GM19455 (cell line): ENCODE results near the gene FXYD4.
A peak's percentile ranks its signal among the peaks of the same experiment; 100 is the strongest.

ENCODE experiments used
- ATAC-seq: cut with Tn5 transposase; IDR thresholded peaks from one replicate; pipeline ENCODE4 v1.9.1; 2021; ENCODE audit not compliant: unreplicated experiment

The FXYD4 gene

GRCh38 chr10:43343126-43343525, 28.3 kb upstream of the FXYD4 start:
- ATAC-seq: no peak

GRCh38 chr10:43344051-43344450, 27.4 kb upstream of the FXYD4 start:
- ATAC-seq: no peak

GRCh38 chr10:43347997-43348396, 23.4 kb upstream of the FXYD4 start:
- no peak for ATAC-seq

DNA sequence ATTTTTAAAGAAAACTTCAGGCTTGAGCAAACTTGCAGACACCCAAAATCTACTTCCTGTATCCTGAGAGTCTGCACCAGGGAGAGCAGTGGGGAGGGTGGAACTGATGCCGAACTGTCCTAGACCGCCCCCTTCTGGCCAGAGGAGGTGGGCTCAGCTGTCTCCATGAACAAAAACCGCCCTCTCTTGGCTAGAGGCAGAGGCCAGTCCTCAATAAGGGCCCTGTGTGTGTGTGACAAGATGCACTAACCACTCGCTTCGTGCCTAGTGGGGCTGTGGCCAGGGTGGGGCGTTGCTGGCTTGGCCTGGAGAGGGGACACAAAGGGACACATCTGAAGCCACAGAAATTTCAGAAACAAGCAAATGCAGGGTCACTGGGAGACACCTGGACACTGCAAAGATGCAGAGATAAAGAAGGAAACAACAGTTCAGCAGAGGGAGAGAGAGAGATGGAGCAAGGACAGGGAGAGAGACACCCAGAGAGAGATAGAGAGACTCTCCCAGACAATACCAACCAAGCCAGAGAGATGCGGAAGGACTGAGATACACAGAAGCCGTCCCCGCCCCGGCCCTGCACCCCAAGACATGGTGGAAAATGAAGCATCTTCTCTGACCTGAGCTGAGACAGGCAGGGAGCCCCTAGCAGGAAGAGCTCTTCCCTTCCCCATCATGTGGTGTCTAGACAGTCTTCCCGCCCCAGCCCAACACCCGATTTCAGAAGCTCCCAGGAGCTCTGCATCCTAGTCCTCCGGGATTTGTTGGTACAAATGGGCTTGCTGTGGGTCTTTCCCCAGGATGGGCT, 22.7 kb upstream of the FXYD4 start:
- ATAC-seq: peak; percentile 100

DNA sequence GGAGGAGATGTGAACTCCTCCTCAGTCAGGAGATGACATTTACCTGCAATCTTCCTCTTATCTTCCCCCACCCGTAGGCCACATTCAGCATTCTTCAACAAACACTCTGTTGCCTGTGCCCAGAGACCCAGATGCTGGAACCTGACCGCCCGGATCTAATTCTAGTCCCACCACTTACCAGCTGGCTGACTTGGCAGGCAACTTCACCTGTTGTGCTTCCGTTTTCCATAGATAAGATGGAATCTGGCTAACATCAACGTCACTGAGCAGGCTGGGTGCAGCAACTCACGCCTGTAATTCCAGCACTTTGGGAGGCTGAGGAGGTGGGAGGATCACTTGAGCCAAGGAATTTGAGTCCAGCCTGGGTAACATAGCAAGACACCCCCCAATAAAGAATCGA, 21.3 kb upstream of the FXYD4 start:
- ATAC-seq: no peak

- ATAC-seq: no peak
Measured at GRCh38 chr10:43350686-43351085, 20.8 kb upstream of the FXYD4 start.

DNA sequence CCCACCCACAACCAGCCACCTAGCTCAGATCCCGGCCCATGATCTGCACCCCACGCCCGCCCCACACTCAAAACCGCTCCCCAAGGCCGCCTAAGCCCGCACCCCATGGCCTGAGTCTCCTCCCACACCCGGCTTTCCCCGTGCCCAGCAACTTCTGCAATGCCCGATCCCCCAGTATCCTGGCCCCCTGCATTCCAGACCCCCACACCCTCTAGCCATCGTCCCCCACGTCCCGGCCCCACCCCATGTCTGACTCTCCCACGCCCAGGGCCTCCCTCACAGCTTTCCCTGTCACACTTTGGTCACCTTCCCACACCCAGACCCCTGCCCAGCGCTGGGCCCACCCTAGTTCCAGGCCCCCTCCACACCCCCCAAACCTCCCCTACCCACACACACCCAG, 20.1 kb upstream of the FXYD4 start:
- ATAC-seq: no peak

DNA sequence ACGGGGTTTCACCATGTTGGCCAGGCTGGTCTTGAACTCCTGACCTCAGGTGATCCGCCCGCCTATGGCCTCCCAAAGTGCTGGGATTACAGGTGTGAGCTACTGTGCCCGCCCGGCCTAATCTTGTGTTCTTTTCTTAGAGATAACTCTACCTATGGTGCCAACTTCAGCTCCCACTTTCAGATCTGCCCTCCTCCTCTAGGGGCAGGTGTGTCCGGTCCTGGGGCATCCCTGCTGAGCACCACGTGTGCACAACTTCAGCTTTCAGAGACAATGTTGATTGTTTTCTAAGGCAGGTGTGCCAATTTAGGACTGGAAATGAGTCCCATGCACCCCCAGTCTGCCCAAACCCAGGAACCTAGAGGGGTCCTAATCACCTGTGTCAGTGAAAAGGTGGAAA, 18.5 kb upstream of the FXYD4 start:
- no peak for ATAC-seq

DNA sequence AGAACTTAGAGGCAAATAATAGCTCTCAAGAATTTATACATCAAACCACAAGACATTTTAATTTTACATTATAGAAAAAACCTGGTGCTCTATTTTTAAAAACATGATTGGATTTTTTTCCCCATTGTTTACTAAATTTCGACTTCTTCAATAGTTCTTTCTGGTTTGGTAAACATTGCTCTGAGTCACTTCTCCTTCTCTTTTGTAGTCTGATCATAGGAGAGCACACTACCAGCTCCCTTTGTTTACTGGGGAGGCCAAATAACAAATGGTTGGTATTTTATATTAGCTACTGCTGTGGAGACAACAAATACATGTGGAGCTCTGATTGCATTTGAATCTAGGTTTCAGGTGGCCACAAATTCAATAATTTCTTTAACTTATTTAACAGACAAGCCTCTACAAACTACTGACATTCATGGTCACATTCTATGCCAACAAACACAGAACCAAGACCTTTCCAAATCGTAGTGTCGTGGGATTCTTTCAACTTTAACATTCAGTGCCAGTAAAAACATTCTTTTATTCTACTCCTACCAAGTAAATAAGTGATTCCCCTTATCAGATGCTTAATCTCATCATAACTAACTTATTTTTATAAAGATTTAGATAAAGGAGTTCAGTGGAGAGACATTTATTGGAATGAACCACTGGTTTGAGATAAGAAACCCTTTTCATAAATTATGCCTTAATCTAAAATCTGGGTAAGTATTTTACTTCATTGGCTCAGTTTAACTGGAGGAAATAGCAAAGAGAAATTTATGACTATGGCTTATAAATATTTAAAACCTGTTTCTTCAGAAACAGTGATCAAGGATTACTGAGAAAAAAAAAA, 17.7 kb upstream of the FXYD4 start:
- no peak for ATAC-seq

DNA sequence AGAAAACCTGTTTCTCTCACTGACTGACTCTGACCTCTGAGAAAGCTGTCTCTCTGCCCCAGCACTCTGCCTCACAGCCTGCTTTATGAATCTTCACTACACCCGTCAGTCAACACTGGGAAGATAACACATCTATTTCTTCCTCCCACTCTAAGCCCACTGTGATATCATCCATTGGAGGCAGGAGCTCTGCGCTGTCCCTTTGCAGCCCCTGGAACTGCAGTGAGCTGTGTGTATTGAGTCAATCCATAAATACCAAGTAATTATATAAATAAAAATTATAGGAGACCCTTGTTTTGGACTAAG, 17.2 kb upstream of the FXYD4 start:
- no peak for ATAC-seq

- ATAC-seq: no peak
Measured at GRCh38 chr10:43354879-43355380, 16.5 kb upstream of the FXYD4 start.

GRCh38 chr10:43355749-43356371, 15.6 kb upstream of the FXYD4 start:
- ATAC-seq: no peak

DNA sequence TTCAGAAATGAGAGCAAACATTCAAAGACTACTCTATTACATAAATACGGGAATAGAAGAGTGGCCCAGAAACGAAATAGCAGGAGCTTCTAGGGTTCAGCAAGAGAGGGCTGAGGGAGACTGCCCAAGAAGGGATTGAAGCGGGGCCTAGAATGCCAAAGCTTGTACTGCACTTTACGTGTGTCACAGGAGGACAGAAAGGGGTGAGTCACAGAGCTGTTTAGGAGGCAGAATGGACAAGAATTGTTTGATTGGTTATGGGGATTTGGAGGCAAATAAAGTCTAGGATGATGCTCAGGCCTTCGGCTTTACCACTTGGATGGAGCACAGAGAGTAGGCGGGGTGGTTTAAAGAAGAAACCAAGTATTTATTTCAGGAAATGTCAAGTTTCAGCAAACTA, 11.3 kb upstream of the FXYD4 start:
- ATAC-seq: no peak

DNA sequence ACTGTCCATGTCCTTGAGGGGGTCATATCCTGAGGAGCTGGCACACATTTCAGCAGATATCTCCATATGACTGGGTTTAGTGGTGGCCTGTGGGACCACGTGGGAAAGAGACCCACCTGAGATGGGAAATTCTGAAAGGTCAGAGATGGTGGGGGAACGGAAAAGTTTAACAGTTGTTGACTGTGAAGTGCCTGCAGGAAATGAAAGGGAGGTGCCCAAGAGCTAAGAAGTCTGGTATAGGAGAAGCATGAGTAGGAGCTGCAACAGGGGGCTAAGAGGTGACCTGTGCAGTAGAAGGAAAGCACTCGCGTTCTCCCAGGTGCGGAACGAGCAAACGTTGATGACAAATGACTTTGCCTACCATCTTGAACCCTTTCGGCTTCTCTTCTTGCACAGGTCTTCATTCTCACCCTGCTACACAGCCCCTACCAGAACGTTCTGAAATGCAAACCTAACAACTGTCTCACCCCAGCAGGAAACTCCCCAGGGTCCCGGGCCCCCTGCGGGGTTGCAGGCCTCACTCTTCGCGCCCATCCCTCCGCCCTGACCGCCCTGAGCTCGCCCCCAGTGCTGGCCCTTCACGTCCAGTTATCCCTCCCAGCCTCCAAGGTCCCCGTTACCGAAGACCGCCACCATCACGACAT, 9.8 kb upstream of the FXYD4 start:
- ATAC-seq: no peak

DNA sequence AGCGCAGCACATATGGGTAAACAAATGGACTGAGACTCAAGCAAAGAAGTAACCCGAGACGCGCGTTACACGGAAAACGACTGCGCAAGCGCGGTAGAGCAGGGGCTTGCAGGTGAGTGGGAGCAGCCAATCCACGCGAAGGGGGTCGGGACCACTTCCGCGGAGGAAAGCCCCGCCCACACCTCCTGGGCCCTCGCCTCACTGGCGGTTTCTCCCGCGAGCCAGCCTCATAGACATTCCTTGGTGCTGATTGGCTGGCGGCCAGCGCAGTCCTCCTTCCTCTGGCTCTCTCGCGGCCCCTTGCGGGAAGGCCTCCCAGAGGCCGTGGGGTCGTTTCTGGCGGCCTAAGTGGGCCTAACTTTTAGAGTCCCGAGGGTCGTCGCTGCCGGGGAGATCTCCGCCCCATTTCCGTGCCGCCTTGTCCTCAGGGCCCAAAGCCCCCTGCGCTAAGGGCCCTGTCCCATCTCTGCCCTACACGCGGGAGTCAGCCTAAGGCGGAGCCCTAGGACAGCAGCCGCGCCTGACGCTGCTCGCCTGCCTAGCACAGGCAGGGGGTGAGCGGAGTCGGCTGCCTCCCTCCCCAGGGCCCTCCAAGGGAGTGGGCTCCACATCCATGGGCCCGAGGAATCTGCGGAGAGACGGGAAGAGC, 9.1 kb upstream of the FXYD4 start:
- peak; percentile 99 for ATAC-seq

DNA sequence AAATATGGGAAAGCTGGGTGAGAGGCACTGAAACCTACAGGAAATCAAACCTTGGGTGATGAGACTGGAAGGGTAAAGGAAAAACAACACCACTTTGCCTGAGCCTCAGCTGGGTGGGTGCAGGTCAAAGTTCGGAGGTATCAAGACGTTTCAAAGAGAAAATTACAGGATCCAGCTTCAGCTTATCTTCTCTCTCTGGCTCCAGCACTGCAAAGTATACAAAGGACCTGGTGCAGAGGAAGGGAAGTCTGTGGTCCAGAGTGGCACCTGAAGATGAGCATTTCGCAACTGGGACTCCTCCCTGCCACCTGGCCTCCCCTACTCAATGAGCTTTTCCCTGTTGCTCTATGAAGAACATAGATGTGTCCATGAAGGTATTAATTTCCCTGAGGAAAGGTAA, 6.4 kb upstream of the FXYD4 start:
- no peak for ATAC-seq

- ATAC-seq: no peak
Measured at GRCh38 chr10:43369921-43370320, 1.5 kb upstream of the FXYD4 start.

GRCh38 chr10:43370671-43371215, 693 bp upstream of the FXYD4 start:
- no peak for ATAC-seq

- ATAC-seq: no peak
Measured at GRCh38 chr10:43372765-43373361, 1.4 kb downstream of the FXYD4 start.

- no peak for ATAC-seq
Measured at GRCh38 chr10:43373461-43373860, 2.0 kb downstream of the FXYD4 start.
